Body of pancreas (tissue), 4 donors: ENCODE data around the gene ZNF407.

ENCODE experiments used
- POLR2A ChIP-seq, 3 donors: fragments of 450-650 bp; IDR thresholded peaks; one replicate each; pipeline ENCODE4 v1.6.1; 2016; ENCODE audit warnings: antibody characterized with exemption in 3 of 3, mild to moderate bottlenecking in 2 of 3
- TF ChIP-seq, protein P1 (sequence below), 7 experiments: fragments of 450-650 bp in 4 of 7; fragments of 200-600 bp in 3 of 7; sonication (generic) in 3 of 7; IDR thresholded peaks; one replicate each; pipeline ENCODE4 v1.5.1; 2016 to 2019; ENCODE audit warnings: antibody characterized with exemption in 7 of 7

DNA sequence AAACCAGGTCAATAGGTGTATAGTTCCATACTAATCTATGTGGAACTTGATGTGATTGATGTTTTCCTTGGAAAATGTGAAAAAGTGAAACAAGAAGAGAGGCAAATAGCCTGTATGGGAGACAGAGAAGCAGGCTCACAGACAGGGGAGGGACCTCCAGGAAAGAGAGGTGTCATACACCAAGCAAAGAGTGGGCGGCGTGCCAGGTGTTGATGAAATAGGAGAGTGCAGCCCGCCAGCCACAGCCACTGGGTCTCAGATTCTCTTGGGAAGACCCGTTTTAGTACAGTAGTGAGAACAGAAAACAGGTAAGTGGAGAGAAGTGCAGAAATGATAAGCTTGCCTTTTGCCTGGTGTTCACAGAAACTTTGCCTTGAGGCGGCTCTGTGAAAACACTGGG is 301.9 kb downstream of the ZNF407 start:
- TF ChIP-seq POLR2A (IDR thresholded peaks at IDR 0.05), result no peak
- TF ChIP-seq, protein P1, sequence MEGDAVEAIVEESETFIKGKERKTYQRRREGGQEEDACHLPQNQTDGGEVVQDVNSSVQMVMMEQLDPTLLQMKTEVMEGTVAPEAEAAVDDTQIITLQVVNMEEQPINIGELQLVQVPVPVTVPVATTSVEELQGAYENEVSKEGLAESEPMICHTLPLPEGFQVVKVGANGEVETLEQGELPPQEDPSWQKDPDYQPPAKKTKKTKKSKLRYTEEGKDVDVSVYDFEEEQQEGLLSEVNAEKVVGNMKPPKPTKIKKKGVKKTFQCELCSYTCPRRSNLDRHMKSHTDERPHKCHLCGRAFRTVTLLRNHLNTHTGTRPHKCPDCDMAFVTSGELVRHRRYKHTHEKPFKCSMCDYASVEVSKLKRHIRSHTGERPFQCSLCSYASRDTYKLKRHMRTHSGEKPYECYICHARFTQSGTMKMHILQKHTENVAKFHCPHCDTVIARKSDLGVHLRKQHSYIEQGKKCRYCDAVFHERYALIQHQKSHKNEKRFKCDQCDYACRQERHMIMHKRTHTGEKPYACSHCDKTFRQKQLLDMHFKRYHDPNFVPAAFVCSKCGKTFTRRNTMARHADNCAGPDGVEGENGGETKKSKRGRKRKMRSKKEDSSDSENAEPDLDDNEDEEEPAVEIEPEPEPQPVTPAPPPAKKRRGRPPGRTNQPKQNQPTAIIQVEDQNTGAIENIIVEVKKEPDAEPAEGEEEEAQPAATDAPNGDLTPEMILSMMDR (IDR thresholded peaks at IDR 0.05), result no peak
